ENCODE results near the gene PTPRD.

DNA sequence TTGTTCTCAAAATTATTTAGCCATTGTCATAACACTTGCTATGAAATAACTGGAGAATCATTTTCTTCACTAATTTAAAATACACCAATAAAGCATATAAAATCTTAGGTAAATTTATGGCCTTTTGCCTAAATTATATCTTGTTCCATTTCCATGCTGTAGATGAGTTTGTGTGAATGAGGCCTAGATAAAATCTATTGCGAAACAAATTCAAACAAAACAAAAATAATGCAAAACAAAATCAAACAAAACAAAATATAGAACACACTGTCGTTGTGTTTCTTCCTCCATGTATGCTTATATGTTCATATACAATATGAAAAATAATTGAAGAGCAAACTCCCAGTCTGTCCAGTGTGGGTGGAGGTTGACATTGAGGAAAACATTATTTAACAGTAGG is 1020.7 kb downstream of the PTPRD start:
- TF ChIP-seq, protein P1, sequence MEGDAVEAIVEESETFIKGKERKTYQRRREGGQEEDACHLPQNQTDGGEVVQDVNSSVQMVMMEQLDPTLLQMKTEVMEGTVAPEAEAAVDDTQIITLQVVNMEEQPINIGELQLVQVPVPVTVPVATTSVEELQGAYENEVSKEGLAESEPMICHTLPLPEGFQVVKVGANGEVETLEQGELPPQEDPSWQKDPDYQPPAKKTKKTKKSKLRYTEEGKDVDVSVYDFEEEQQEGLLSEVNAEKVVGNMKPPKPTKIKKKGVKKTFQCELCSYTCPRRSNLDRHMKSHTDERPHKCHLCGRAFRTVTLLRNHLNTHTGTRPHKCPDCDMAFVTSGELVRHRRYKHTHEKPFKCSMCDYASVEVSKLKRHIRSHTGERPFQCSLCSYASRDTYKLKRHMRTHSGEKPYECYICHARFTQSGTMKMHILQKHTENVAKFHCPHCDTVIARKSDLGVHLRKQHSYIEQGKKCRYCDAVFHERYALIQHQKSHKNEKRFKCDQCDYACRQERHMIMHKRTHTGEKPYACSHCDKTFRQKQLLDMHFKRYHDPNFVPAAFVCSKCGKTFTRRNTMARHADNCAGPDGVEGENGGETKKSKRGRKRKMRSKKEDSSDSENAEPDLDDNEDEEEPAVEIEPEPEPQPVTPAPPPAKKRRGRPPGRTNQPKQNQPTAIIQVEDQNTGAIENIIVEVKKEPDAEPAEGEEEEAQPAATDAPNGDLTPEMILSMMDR (conservative IDR thresholded peaks at IDR 0.05; ENCODE audit: low read depth in 2 of 2): no peak
- no peak for TF ChIP-seq EZH2 (IDR thresholded peaks at IDR 0.05; ENCODE audit: low read depth, unreplicated experiment)
- no peak for TF ChIP-seq CREB1 (CRISPR knock-in tag; IDR thresholded peaks at IDR 0.05; ENCODE audit: low read depth)
